BJ (cell line): Measurements from ENCODE around the gene CAMK2N2. TPM values are rescaled to one million over a fixed set of nuclear protein-coding genes. Genes with fewer than 3 reads are reported as not detected.
A peak's percentile ranks its signal among the peaks of the same experiment; 100 is the strongest.

Experiments
- CTCF ChIA-PET: fragments of 350-600 bp; formaldehyde crosslinking; extraction: SDS; loops from one replicate; lab custom pipeline; 2021; ENCODE audit warnings: antibody characterized with exemption, inconsistent platforms; lab: Yijun Ruan, JAX
- POLR2A ChIA-PET: fragments of 300-600 bp; sonication (Branson Sonifier 250); formaldehyde crosslinking; extraction: SDS; loops from one replicate; lab custom pipeline; 2021; ENCODE audit warnings: antibody characterized with exemption; lab: Charles Lee
- DNase-seq: peaks from one replicate; pipeline ENCODE4 v3.0.0-alpha.2; 2011; ENCODE audit warnings: low read depth
- H3K27me3 ChIP-seq: 2 replicates; pipeline ENCODE4 v1.6.0; 2011; ENCODE audit warnings: low read length; ENCODE audit not compliant: control insufficient read depth, insufficient read depth
- H3K36me3 ChIP-seq: 2 replicates; pipeline ENCODE4 v1.5.1; 2011; ENCODE audit warnings: low read length; ENCODE audit not compliant: control insufficient read depth, insufficient read depth
- H3K4me3 ChIP-seq: 2 replicates; pipeline ENCODE4 v1.5.1; 2011; ENCODE audit warnings: low read depth, mild to moderate bottlenecking, control low read depth, low read length
- CTCF ChIP-seq: IDR thresholded peaks from 2 replicates; pipeline ENCODE4 v1.5.1; 2011; ENCODE audit warnings: low read depth, mild to moderate bottlenecking, control low read depth, inconsistent platforms, low read length, moderate library complexity; ENCODE audit not compliant: insufficient read depth
- polyA plus RNA-seq: library from polyadenylated mRNA; depleted of rRNA; stranded (reverse); fragments of >200 nt; gene quantifications from 2 replicates; pipeline ENCODE4 v1.2.3, GENCODE V29; 2011

The CAMK2N2 gene
- polyA plus RNA-seq, 1 experiment = 0.28 TPM

- POLR2A ChIA-PET = no interaction called here
- H3K4me3 ChIP-seq = peak overlapping the region; percentile 87
- CTCF ChIA-PET = interaction anchor here (1.1 to 1.8 kb wide), 3 partner anchors 11 to 405 kb away, joined by 3 to 8 read pairs (median 4); no protein-coding TSS in a partner anchor
- DNase-seq = no peak
- peaks cover 20% of the 10 kb centered on the region for H3K36me3 ChIP-seq
- TF ChIP-seq CTCF = no peak
- 0 out of 2 replicates have a peak, but pooled peaks cover 1% of the 10 kb centered on the region for H3K27me3 ChIP-seq
These were observed 39.0 kb upstream of the CAMK2N2 start for GRCh38 chr3:184300378-184300720.

GRCh38 chr3:184299488-184300377 is 38.4 kb upstream of the CAMK2N2 start:
- TF ChIP-seq CTCF = no peak
- CTCF ChIA-PET = interaction anchor here (0.5 to 1.8 kb wide), 5 partner anchors 12 to 404 kb away, joined by 3 to 8 read pairs (median 4); no protein-coding TSS in a partner anchor
- POLR2A ChIA-PET = interaction anchor here (0.6 kb wide), 1 partner anchor 41 kb away, joined by 14 read pairs; no protein-coding TSS in a partner anchor
- peaks cover 20% of the 10 kb centered on the region for H3K36me3 ChIP-seq
- H3K27me3 ChIP-seq = 0 out of 2 replicates have a peak, but pooled peaks cover 1% of the 10 kb centered on the region
- DNase-seq = no peak
- H3K4me3 ChIP-seq = peak overlapping the region; percentile 87

GRCh38 chr3:184298759-184299487 is 37.6 kb upstream of the CAMK2N2 start, which contains the start of gene PSMD2:
Gene PSMD2, plus strand, starts transcription at chr3:184299241. Its CDS starts 26 bp downstream, at chr3:184299267.
- Histone ChIP-seq H3K36me3 (peaks cover 19% of the 10 kb centered on the region), H3K27me3 (0 out of 2 replicates have a peak, but pooled peaks cover 1% of the 10 kb centered on the region), H3K4me3 (peak within 1 kb of the TSS; percentile 87)
- DNase-seq = peak; percentile 65
- ChIA-PET CTCF (no interaction called here), POLR2A (interaction anchor here (0.6 kb wide), 1 partner anchor 41 kb away, joined by 14 read pairs; no protein-coding TSS in a partner anchor)
- TF ChIP-seq CTCF = no peak

- ChIA-PET CTCF (interaction anchor here (0.6 kb wide), 1 partner anchor 11 kb away, joined by 3 read pairs; no protein-coding TSS in a partner anchor), POLR2A (no interaction called here)
- Histone ChIP-seq H3K36me3 (peaks cover 4% of the 10 kb centered on the region; the same call in 1 of the 2 replicates), H3K27me3 (peaks cover 3% of the 10 kb centered on the region; the same call in 1 of the 2 replicates), H3K4me3 (no peak overlapping the region)
- DNase-seq = no peak
- no peak for TF ChIP-seq CTCF
These were observed 35.3 kb upstream of the CAMK2N2 start for GRCh38 chr3:184296616-184297015.
